ENCODE results near the gene PPP2R2B. TPM values are rescaled to one million over a fixed set of nuclear protein-coding genes. Genes with fewer than 3 reads are reported as not detected.

Gene PPP2R2B
- total RNA-seq, 2 experiments from 2014 or later = 5.3 to 8.7 TPM

DNA sequence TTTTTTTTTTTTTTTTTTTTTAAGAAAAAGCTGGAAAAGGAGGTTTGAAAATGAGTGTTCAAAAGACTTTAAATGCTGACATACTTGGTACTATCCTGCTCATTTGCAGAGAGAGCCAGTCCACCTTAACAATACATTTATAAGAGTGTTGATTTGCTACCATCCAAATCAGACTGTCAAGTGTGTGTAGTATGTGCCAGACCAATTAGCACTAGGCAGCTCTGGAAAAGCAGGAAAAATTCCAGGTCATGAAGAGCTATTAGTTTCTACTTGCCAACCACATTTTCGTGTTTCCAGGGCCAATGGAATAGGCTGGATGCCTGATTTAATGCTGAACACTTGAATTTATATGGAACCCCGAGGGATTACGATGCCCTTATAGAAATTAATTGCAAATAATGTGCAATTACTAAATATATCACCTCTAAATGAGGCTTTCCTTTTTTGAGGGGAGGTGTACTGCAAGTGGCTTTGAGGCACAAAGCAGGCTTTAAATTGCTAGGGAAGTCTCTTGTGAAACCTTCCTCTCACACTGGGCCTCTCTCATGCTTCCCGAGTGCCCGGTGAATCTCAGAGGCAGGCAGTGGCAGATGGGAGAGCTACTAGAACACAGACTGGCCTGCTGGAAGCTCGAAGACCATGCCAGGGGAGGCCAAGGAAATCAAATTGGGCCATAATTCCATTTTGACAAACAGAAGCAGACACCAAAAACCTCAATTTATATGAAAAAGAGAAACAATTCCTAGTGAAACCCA is 178.7 kb downstream of the PPP2R2B start:
- Mint-ChIP-seq H3K4me3 (no peak overlapping the region), H3K4me1 (no peaks in the 10 kb centered on the region), H3K27ac (no peak overlapping the region), H3K36me3 (no peaks in the 10 kb centered on the region), H3K27me3 (no peaks in the 10 kb centered on the region), H3K9me3 (no peaks in the 10 kb centered on the region)
- no peak for DNase-seq
- ATAC-seq (ENCODE audit: low read depth) = no peak
- POLR2A ChIA-PET = no interaction called here

DNA sequence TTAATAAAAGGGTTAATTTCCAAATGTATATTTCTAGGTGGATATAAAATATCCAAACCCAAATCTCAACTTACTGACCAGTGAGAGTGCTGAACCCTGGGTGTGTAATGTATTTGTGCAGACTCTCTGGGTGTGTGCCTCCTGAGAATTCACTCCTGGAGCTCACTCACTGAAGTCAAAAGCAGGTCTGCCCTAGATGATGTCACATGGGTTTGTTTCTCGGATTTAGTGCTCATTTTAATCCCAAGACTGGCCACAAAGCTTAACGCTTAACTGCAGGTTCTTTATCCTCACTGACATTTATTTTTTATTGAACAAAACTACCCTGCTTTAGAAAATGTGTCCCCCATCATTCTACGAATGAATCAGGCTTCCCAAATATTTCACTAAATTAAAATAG is 179.4 kb downstream of the PPP2R2B start:
- no peak overlapping the region for H3K4me3 Mint-ChIP-seq
- DNase-seq (no peak), ATAC-seq (ENCODE audit: low read depth) (no peak)
- no peaks in the 10 kb centered on the region for H3K9me3 Mint-ChIP-seq
- H3K4me1 Mint-ChIP-seq = no peaks in the 10 kb centered on the region
- no peaks in the 10 kb centered on the region for H3K27me3 Mint-ChIP-seq
- no peak overlapping the region for H3K27ac Mint-ChIP-seq
- POLR2A ChIA-PET = no interaction called here
- H3K36me3 Mint-ChIP-seq = no peaks in the 10 kb centered on the region

- H3K4me3 Mint-ChIP-seq = no peak overlapping the region
- no peak for DNase-seq
- no peaks in the 10 kb centered on the region for H3K4me1 Mint-ChIP-seq
- H3K9me3 Mint-ChIP-seq = no peaks in the 10 kb centered on the region
- H3K27me3 Mint-ChIP-seq = no peaks in the 10 kb centered on the region
- H3K27ac Mint-ChIP-seq = no peak overlapping the region
- POLR2A ChIA-PET = no interaction called here
- no peak for ATAC-seq (ENCODE audit: low read depth)
- H3K36me3 Mint-ChIP-seq = no peaks in the 10 kb centered on the region
Measured at GRCh38 chr5:146698651-146699050, 179.9 kb downstream of the PPP2R2B start.

GRCh38 chr5:146697211-146697610 is 181.3 kb downstream of the PPP2R2B start:
- Mint-ChIP-seq H3K27me3 (no peaks in the 10 kb centered on the region), H3K27ac (no peak overlapping the region), H3K36me3 (no peaks in the 10 kb centered on the region), H3K9me3 (no peaks in the 10 kb centered on the region), H3K4me1 (no peaks in the 10 kb centered on the region), H3K4me3 (no peak overlapping the region)
- POLR2A ChIA-PET = no interaction called here
- DNase-seq (no peak), ATAC-seq (ENCODE audit: low read depth) (no peak)

- Mint-ChIP-seq H3K4me3 (no peak overlapping the region), H3K4me1 (no peaks in the 10 kb centered on the region), H3K9me3 (no peaks in the 10 kb centered on the region), H3K36me3 (no peaks in the 10 kb centered on the region), H3K27me3 (no peaks in the 10 kb centered on the region), H3K27ac (no peak overlapping the region)
- ATAC-seq (ENCODE audit: low read depth) (no peak), DNase-seq (no peak)
- POLR2A ChIA-PET = no interaction called here
Measured at GRCh38 chr5:146695646-146696045, 182.9 kb downstream of the PPP2R2B start.

DNA sequence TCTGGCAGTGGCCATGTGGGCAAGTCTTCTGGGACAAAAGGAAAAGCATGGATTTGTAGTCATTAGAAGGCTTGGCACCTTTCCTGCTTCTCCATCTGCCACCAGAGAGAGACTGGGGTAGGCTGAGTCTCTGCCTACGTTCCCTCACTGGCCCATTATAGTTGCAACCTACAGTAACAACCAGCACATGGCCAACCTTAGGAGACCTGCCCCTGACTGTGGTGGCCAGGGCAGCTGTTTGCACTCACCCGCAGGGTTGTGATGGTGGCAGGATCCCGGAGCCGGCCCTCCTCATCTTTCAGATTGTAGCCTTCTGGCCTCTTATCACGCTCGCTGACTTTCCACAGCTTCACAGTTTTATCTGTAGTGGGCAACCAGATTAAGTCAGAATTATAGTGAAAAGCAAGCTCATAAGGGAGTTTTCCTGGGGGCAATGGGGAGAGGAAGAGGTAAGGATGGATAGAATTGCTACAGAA is 187.6 kb downstream of the PPP2R2B start:
- H3K27me3 Mint-ChIP-seq = no peaks in the 10 kb centered on the region
- DNase-seq (no peak), ATAC-seq (ENCODE audit: low read depth) (no peak)
- no peak overlapping the region for H3K27ac Mint-ChIP-seq
- no peaks in the 10 kb centered on the region for H3K4me1 Mint-ChIP-seq
- H3K36me3 Mint-ChIP-seq = no peaks in the 10 kb centered on the region
- no peak overlapping the region for H3K4me3 Mint-ChIP-seq
- POLR2A ChIA-PET = no interaction called here
- no peaks in the 10 kb centered on the region for H3K9me3 Mint-ChIP-seq

DNA sequence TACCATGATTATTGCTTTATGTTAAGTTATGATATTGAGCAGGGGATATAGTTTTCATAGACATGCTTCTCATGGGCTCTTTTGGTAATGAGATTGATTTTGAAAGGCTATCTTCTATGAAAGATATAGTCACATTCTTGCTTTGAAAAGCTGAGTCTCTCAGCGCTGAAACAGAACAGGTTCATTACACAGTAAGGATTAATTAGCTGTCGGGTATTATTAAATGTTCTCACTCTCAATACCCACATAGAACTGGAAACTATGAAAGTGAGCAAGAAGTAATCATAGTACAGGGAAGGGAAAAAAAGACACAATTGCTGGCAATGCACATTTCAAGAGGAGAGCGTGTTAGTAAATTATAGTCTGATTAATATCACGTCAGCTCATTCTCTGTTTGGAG is 190.9 kb downstream of the PPP2R2B start:
- POLR2A ChIA-PET = no interaction called here
- Mint-ChIP-seq H3K4me1 (no peaks in the 10 kb centered on the region), H3K36me3 (no peaks in the 10 kb centered on the region), H3K27ac (no peak overlapping the region), H3K9me3 (no peaks in the 10 kb centered on the region), H3K4me3 (no peak overlapping the region), H3K27me3 (no peaks in the 10 kb centered on the region)
- ATAC-seq (ENCODE audit: low read depth) (no peak), DNase-seq (no peak)

- H3K4me1 Mint-ChIP-seq = no peaks in the 10 kb centered on the region
- no peaks in the 10 kb centered on the region for H3K27me3 Mint-ChIP-seq
- POLR2A ChIA-PET = no interaction called here
- H3K36me3 Mint-ChIP-seq = no peaks in the 10 kb centered on the region
- no peak overlapping the region for H3K27ac Mint-ChIP-seq
- no peak for ATAC-seq (ENCODE audit: low read depth)
- DNase-seq = no peak
- H3K9me3 Mint-ChIP-seq = no peaks in the 10 kb centered on the region
- H3K4me3 Mint-ChIP-seq = no peak overlapping the region
Measured at GRCh38 chr5:146683861-146684260, 194.7 kb downstream of the PPP2R2B start.

GRCh38 chr5:146682899-146683532 is 195.5 kb downstream of the PPP2R2B start:
- DNase-seq (no peak), ATAC-seq (ENCODE audit: low read depth) (no peak)
- H3K4me3 Mint-ChIP-seq = no peak overlapping the region
- no peaks in the 10 kb centered on the region for H3K9me3 Mint-ChIP-seq
- no peak overlapping the region for H3K27ac Mint-ChIP-seq
- POLR2A ChIA-PET = no interaction called here
- H3K4me1 Mint-ChIP-seq = no peaks in the 10 kb centered on the region
- H3K27me3 Mint-ChIP-seq = no peaks in the 10 kb centered on the region
- H3K36me3 Mint-ChIP-seq = no peaks in the 10 kb centered on the region

- H3K27ac Mint-ChIP-seq = no peak overlapping the region
- ATAC-seq (ENCODE audit: low read depth) = no peak
- H3K27me3 Mint-ChIP-seq = no peaks in the 10 kb centered on the region
Measured at GRCh38 chr5:146681585-146682105, 196.9 kb downstream of the PPP2R2B start.

GRCh38 chr5:146680846-146681584 is 197.5 kb downstream of the PPP2R2B start:
- ATAC-seq (ENCODE audit: low read depth) = no peak
- Mint-ChIP-seq H3K4me1 (no peaks in the 10 kb centered on the region), H3K36me3 (no peaks in the 10 kb centered on the region), H3K9me3 (no peaks in the 10 kb centered on the region), H3K4me3 (no peak overlapping the region), H3K27ac (no peak overlapping the region), H3K27me3 (no peaks in the 10 kb centered on the region)
- POLR2A ChIA-PET = no interaction called here
- no peak for DNase-seq

More at GRCh38 chr5:146681585-146682105, 196.9 kb downstream of the PPP2R2B start:
- no peaks in the 10 kb centered on the region for H3K36me3 Mint-ChIP-seq
- no peaks in the 10 kb centered on the region for H3K9me3 Mint-ChIP-seq
- no peak for DNase-seq
- no peak overlapping the region for H3K4me3 Mint-ChIP-seq
- H3K4me1 Mint-ChIP-seq = no peaks in the 10 kb centered on the region
- POLR2A ChIA-PET = no interaction called here

DNA sequence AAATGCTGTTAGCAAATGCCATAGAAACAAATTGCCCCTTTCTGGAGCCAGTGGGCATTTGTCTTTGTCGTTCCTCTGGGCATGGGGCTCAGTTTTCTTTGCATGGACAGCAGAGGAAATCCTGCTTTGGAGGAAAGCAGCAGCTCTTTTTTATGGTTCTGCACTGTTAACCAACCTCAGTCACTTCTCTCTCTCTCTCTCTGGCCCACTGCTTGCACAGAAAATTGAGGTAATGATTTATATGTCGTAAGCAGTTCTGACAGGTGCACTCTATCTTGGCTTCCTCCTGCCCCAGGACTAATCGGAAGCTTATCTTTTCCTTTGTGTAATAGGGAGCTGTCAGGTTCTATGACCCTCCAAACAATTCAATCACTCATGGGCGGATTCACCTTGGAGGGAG is 202.9 kb downstream of the PPP2R2B start:
- Mint-ChIP-seq H3K4me3 (no peak overlapping the region), H3K27me3 (peaks cover 6% of the 10 kb centered on the region), H3K4me1 (no peaks in the 10 kb centered on the region), H3K9me3 (no peaks in the 10 kb centered on the region), H3K27ac (no peak overlapping the region), H3K36me3 (no peaks in the 10 kb centered on the region)
- ATAC-seq (ENCODE audit: low read depth) = no peak
- DNase-seq = no peak
- POLR2A ChIA-PET = no interaction called here

DNA sequence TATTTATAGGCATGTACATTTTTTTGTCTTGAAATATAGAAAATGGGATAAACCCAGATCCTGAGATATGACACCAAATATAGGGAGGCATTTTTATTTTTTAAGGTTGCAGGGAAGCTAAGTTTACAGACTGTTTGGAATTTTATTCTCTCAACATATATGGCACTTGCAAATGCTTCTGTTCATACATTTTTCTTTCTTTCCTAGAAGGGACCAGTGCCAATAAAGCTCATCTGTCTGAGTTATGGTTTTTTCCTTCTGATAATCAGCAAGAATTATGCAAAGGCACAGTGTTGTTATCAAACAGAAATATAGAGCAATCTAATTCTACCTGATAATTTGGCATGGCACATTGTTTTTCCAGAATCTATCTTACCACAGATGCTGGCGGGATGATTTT is 205.7 kb downstream of the PPP2R2B start:
- no peak for DNase-seq
- Mint-ChIP-seq H3K9me3 (no peaks in the 10 kb centered on the region), H3K4me3 (no peak overlapping the region), H3K36me3 (no peaks in the 10 kb centered on the region), H3K27ac (no peak overlapping the region), H3K27me3 (peaks cover 6% of the 10 kb centered on the region), H3K4me1 (no peaks in the 10 kb centered on the region)
- no peak for ATAC-seq (ENCODE audit: low read depth)
- POLR2A ChIA-PET = no interaction called here
